K562 (cell line): Measurements from ENCODE around the gene SLC35D2. TPM values are rescaled to one million over a fixed set of nuclear protein-coding genes. Genes with fewer than 3 reads are reported as not detected.

Source experiments
- CBFA2T2 ChIP-seq: fragments of 450-650 bp; conservative IDR thresholded peaks from 2 replicates; pipeline ENCODE4 v1.6.1; 2017; ENCODE audit warnings: mild to moderate bottlenecking
- CTCF ChIP-seq, 3 experiments: IDR thresholded peaks in 2 of 3; conservative IDR thresholded peaks in 1 of 3; 2 replicates each; pipeline ENCODE4 v1.5.1; 2011 to 2012; ENCODE audit warnings: low read length in 3 of 3, mild to moderate bottlenecking in 3 of 3, control low read depth in 2 of 3, improper control_type of control experiment in 1 of 3, inconsistent platforms in 1 of 3, low read depth in 1 of 3, mixed read lengths in 1 of 3, moderate library complexity in 1 of 3; ENCODE audit not compliant: insufficient read depth in 2 of 3
- FOXK1 ChIP-seq: sonication (generic); formaldehyde crosslinking; IDR thresholded peaks from 2 replicates; pipeline ENCODE4 v1.8.0; 2022; ENCODE audit warnings: missing genetic modification reagents, mild to moderate bottlenecking, borderline replicate concordance
- HMGN3 ChIP-seq: IDR thresholded peaks from 2 replicates; pipeline ENCODE4 v1.6.1; 2011; ENCODE audit warnings: borderline replicate concordance, low read depth, mild to moderate bottlenecking, mixed read lengths, low read length; ENCODE audit not compliant: insufficient read length; ENCODE audit errors: extremely low read depth
- IFI16 ChIP-seq: fragments of 250-450 bp; sonication (Bioruptor Pico); IDR thresholded peaks from 2 replicates; pipeline ENCODE4 v2.1.2; 2022; ENCODE audit warnings: mild to moderate bottlenecking, inconsistent platforms
- MAZ ChIP-seq, 2 experiments: fragments of 450-650 bp in 1 of 2; sonication (generic) in 1 of 2; formaldehyde crosslinking; IDR thresholded peaks in 1 of 2; conservative IDR thresholded peaks in 1 of 2; 2 replicates each; pipeline versions ENCODE4 v1.4.0 to v1.5.0; 2020; ENCODE audit warnings: mild to moderate bottlenecking in 1 of 2, missing genetic modification reagents in 1 of 2
- NELFE ChIP-seq: IDR thresholded peaks from 2 replicates; pipeline ENCODE4 v1.6.1; 2011; ENCODE audit warnings: mild to moderate bottlenecking; ENCODE audit not compliant: insufficient read depth, insufficient read length
- POLR2B ChIP-seq: fragments of 450-650 bp; IDR thresholded peaks from 2 replicates; pipeline ENCODE4 v1.6.1; 2018; ENCODE audit warnings: low read depth; ENCODE audit not compliant: partially characterized antibody
- RBM34 ChIP-seq: fragments of 200-400 bp; formaldehyde crosslinking; IDR thresholded peaks from 2 replicates; pipeline ENCODE4 v1.6.1; 2018; ENCODE audit warnings: low read length, borderline replicate concordance; ENCODE audit not compliant: insufficient read depth
- RFX5 ChIP-seq: IDR thresholded peaks from 2 replicates; pipeline ENCODE4 v1.6.1; 2011; ENCODE audit warnings: low read depth, mild to moderate bottlenecking, improper control_type of control experiment, low read length
- SP2 ChIP-seq: IDR thresholded peaks from 2 replicates; pipeline ENCODE4 v1.6.1; 2011; ENCODE audit warnings: mild to moderate bottlenecking, low read depth, low read length, moderate library complexity; ENCODE audit not compliant: poor library complexity, severe bottlenecking; ENCODE audit errors: extremely low read depth
- U2AF1 ChIP-seq: fragments of 200-400 bp; formaldehyde crosslinking; optimal IDR thresholded peaks from 2 replicates; pipeline ENCODE3; 2017; ENCODE audit warnings: mild to moderate bottlenecking, low read depth, low read length, moderate library complexity
- VEZF1 ChIP-seq: fragments of 200-800 bp; sonication (Bioruptor generic); IDR thresholded peaks from 2 replicates; pipeline ENCODE4 v1.6.1; 2017; ENCODE audit warnings: missing genetic modification characterization, missing compliant biosample characterization
- ZBED1 ChIP-seq: IDR thresholded peaks from 2 replicates; pipeline ENCODE4 v1.6.1; 2014
- ZMIZ1 ChIP-seq, 2 experiments: fragments of 150-350 bp in 1 of 2; IDR thresholded peaks; 2 replicates each; pipeline ENCODE4 v1.6.1; 2012 to 2016; ENCODE audit warnings: low read depth in 2 of 2, low read length in 2 of 2, mild to moderate bottlenecking in 1 of 2, moderate library complexity in 1 of 2
- ZNF184 ChIP-seq: sonication (generic); formaldehyde crosslinking; IDR thresholded peaks from 2 replicates; pipeline ENCODE4 v1.5.0; 2020; ENCODE audit warnings: missing genetic modification reagents
- ZNF280B ChIP-seq: fragments of 250-450 bp; sonication (Bioruptor Pico); IDR thresholded peaks from 2 replicates; pipeline ENCODE4 v1.5.1; 2021; ENCODE audit warnings: mild to moderate bottlenecking
- polyA plus RNA-seq, 8 experiments: library from polyadenylated mRNA; depleted of rRNA in 4 of 8; stranded (reverse) in 5 of 8; unstranded in 3 of 8; fragments of >200 nt; fragmentation: Nextera tagmentation in 2 of 8; fragmentation: Illumina TruSeq in 1 of 8; extraction: Ambion mirVana in 2 of 8; extraction: Trizol in 1 of 8; gene quantifications; 2 replicates each; pipeline versions ENCODE4 v1.2.1 to v1.2.3, GENCODE V29; 2011 to 2014; ENCODE audit warnings: inconsistent platforms in 1 of 8, missing spikeins in 1 of 8
- total RNA-seq, 7 experiments: library from RNA; depleted of rRNA in 6 of 7; stranded (reverse); fragments of >200 nt in 6 of 7; fragmentation: Illumina TruSeq in 2 of 7; extraction: Trizol in 2 of 7; gene quantifications; 2 replicates each; pipeline versions ENCODE4 v1.2.1 to v1.2.3, GENCODE V29; 2011 to 2021; ENCODE audit warnings: low replicate concordance in 1 of 7

SLC35D2 gene
- total and polyA plus RNA-seq, 9 of the 15 experiments (the other 6 are each of a cell fraction or from before 2014, with no cell fraction given) = 2.9 to 14.9 (median 11.7) TPM

GRCh38 chr9:96418083-96418919 lies 34.8 kb upstream of the SLC35D2 start, which contains the start of gene ZNF367 (continued):
- TF ChIP-seq ZMIZ1 (IDR thresholded peaks at IDR 0.05; ENCODE audit: low read depth in 2 of 2, low read length in 2 of 2) (no peak), ZNF280B (CRISPR knock-in tag) (no peak), NELFE (no peak), RBM34 (0 out of 2 replicates have a peak, but pooled peaks have one; percentile 89), FOXK1 (CRISPR knock-in tag) (peak; percentile 19; the same call in 1 of the 2 replicates), VEZF1 (CRISPR knock-in tag) (peak; percentile 96), IFI16 (no peak), HMGN3 (no peak), RFX5 (no peak), CBFA2T2 (no peak), ZNF184 (CRISPR knock-in tag) (no peak), POLR2B (peak; percentile 88), MAZ (CRISPR knock-in tag; conservative IDR thresholded peaks at IDR 0.05 in 1 of 2, IDR thresholded peaks at IDR 0.05 in 1 of 2) (peak in 1 of 2 experiments; percentile 6; a peak in 3 of 4 replicates), ZBED1 (no peak), SP2 (peak; percentile 69), U2AF1 (peak; percentile 34), CTCF (IDR thresholded peaks at IDR 0.05 in 2 of 3, conservative IDR thresholded peaks at IDR 0.05 in 1 of 3; ENCODE audit: insufficient read depth in 2 of 3, low read depth in 1 of 3, low read length in 3 of 3) (0 out of 6 replicates have a peak, but pooled peaks of 1 of the 3 experiments have one; percentile 1)
